GM21576 (cell line): ENCODE results near the gene XKR3.
"Not testable (repeated sequence)": the region's sequence is repeated elsewhere in the genome, so short reads cannot be mapped to it uniquely, and the experiment has no call there.

Source experiments
- ATAC-seq: cut with Tn5 transposase; IDR thresholded peaks from one replicate; pipeline ENCODE4 v1.9.1; 2021; ENCODE audit warnings: mild to moderate bottlenecking, moderate library complexity; ENCODE audit not compliant: unreplicated experiment

XKR3 gene

DNA sequence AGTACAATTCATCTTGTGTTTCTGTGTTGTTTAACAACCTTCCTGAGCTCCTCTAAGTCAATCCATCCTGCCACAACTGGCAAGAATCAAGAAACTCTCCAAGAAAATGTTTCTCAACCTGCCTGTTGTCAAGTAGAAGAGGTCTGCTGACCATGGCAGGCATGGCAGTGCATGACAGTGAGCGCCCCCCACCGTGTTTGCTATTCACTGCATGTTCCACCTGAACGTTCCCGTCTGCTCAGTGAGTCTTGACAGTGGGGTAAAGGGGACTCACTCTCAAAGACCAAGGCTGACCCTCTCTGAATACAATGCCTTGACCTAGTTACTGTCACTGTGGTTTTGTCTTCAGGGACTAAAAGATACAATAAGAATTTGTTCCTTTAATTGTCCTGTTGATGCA, 75.9 kb downstream of the XKR3 start:
- not testable (repeated sequence) for ATAC-seq

DNA sequence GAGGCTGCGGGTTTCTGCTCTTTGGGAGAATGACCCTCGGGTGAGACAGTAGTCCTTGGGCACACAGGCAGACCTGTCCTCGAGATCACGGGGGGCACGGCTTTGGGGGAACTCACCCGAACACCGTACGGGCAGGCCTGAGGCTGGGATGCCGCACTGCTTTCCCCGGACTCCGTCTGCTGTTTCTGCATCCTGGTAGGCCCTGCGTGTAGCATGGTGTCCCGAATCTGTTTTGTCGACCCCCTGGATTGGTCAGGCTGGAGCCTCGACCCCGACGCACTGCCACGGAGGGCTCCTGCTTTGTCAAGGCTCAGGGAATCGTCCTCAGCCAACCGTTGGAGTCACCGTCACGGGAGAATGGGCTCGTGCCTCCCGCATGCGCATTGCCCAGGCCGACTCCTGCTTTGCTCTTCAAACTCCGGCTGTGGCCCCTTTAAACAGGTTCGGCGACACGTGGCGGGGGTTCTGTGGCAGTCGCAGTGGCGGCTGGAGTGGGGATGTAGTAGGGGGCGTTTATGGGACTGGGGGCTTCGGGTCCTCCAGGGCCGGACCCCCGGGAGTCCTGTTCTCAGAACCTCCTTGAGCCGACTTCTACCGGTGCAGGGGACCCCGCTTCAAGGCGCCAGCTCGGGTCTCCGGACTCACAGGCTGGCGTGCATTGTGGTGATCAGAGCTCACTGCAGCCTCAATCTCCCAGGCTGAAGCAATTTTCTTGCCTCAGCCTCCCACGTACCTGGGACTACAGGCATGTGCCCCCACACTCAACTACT, 76.9 kb downstream of the XKR3 start:
- ATAC-seq: not testable (repeated sequence)

DNA sequence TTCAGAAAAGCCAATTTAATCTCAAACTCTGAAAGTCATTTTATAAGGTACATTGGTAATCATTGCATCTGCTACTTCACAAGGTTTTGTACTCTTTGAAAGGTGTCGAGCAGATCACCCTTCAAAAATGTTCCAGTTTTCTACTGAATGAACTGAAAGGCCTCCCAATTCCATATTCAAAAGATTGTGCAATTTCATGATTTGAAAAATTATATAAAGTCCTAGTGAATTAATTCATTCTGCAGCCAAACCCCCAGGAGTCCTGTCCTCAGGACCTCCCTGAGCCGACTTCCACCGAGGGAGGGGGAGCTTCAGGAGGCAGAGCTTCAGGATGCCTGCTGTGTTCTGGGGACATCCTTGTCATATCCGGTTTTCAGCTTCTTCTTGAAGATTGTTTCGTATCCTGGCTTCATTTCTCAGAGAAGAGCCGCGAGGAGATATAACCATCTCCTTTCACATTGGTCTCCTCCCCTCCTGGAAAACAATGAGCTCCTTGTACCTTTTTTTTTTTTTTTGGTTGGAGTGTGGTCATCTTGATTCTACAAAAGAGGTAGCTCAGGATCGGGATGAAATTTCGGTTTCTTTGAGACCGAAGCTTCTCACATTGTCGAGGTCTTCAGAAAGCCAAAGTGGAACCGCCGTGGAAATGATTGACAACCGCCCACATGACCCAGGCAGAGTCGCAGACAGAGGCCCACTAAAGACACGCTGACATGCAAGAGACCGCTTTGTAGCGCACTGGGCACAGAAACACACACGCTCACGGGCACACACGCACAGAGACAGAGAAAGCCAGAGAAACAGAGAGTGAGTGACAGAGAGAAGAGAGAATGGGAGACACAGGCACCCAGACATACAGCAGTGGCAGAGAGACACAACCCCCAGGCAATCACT, 77.7 kb downstream of the XKR3 start:
- not testable (repeated sequence) for ATAC-seq

DNA sequence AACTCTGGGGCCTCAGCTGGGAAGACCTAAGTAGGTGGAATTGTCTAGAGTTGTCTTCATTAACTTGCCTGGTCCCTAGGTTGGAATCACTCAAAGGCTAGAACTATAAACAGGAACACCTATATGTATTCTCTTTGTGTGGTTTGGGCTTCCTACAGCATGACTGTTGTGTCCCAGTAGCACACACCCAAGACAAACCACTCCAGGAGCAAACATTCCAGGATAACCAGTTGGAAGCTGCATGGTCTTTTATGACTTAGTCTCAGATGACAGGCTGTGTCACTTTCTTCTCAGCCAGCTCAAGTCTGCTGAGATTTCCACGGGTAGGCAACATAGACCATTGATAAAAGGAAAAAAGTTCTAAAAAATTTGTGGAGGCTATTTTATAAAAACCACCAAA, 90.9 kb downstream of the XKR3 start:
- not testable (repeated sequence) for ATAC-seq
